22Rv1 (cell line): ENCODE data around the gene RAB40B.

ENCODE experiments used
- H3K27ac ChIP-seq: fragments of 450-650 bp; 2 replicates; pipeline ENCODE4 v1.5.1; 2017
- CTCF ChIP-seq: fragments of 450-650 bp; IDR thresholded peaks from 2 replicates; pipeline ENCODE4 v1.5.1; 2017; ENCODE audit warnings: mild to moderate bottlenecking
- ZFX ChIP-seq: fragments of 450-650 bp; IDR thresholded peaks from 2 replicates; pipeline ENCODE4 v1.6.1; 2017; ENCODE audit warnings: antibody characterized with exemption, borderline replicate concordance

RAB40B gene, protein sequence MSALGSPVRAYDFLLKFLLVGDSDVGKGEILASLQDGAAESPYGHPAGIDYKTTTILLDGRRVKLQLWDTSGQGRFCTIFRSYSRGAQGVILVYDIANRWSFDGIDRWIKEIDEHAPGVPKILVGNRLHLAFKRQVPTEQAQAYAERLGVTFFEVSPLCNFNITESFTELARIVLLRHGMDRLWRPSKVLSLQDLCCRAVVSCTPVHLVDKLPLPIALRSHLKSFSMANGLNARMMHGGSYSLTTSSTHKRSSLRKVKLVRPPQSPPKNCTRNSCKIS

DNA sequence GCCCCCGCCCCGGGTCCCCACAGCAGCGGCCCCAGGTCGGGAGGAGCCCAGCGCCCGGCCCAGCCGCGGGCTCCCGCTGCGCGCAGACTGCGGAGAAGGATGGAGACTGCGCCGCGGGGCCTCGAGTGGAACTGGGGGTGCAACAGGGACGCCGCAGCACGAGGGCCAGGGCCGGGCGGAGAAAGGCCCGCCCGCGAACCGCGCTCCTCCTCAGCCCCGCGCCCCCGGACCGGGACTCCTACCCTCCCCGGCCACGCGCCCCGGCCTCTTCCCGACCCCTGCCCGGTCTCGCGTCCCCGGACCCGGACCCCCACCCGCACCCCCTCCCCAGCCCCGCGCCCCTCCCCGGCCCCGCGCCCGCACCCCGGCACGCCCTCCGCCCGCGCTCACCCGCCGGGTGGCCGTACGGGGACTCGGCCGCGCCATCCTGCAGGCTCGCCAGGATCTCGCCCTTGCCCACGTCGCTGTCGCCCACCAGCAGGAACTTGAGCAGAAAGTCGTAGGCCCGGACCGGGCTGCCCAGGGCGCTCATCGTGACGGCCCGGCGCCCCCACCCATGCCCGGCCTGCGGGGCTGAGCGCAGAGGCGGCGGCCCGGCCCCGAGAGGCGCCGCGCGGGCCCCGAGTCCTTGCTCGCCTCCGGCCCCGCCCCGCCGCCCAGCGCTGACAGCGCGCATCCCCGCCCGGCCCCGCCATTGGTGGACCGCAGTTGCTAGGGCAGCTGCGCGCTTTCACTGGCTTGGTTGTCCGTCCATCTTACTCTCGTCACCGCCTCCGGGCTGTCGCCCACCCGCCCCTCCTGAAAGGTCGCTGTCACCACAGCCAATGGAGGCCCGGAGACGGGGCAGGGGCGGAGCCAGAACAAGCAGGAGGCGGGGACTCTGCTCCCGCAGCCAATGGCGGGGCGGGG lies at the start of gene RAB40B:
Gene RAB40B (minus strand): TSS at position 634 of the 909 bp plus-strand sequence. CDS start 102 bp downstream, at position 532.
- H3K27ac ChIP-seq = no peak within 1 kb of the TSS
- no peak for TF ChIP-seq CTCF
- TF ChIP-seq ZFX = no peak

GRCh38 chr17:82745524-82745923 lies 47.0 kb upstream of the RAB40B start:
- H3K27ac ChIP-seq = peak overlapping the region; percentile 63
- TF ChIP-seq ZFX (no peak), CTCF (no peak)

GRCh38 chr17:82744736-82745135 lies 46.2 kb upstream of the RAB40B start:
- H3K27ac ChIP-seq = peak overlapping the region; percentile 63

GRCh38 chr17:82743344-82744219 lies 45.1 kb upstream of the RAB40B start:
- H3K27ac ChIP-seq = no peak overlapping the region
- TF ChIP-seq ZFX (no peak), CTCF (peak; percentile 20)

DNA sequence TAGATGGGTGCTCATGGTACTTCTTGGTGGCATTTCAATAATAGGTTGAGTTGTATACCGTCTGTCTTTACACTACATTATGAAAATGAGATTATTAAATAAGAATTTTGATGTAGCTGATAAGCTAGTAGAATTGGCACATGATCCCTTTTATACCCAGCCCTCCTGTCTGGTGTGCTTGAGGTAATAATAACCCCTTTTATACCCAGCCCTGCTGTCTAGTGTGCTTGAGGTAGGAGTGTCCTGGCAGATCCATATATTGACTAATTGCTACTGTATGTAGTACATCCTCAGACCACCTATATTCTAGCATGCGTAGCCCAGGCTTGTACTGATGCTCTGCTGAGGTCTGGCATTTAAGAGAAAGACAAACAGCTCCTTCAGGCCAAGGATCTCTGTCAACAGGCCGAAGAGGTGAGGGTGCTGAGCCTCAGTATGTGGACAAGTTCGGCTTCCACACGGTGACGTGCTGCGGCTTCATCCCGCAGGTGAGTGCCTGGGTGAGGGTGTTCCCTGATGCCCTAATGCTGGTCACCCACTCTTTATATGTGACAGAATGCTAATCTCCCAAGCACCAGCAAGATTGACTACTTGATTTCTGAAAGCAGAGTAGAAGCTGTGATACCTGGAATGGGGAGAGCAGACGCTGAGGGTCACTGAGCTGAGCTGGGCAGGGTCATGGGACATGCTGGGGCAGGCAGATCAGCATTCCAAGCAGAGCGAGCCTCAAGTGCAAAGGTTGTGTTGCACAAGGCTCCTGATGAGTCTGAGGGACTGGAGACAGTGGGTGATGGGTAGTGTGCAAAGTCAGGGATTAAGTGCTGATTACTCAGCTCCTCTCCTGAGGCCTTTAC lies 42.6 kb upstream of the RAB40B start:
- TF ChIP-seq CTCF = no peak
- TF ChIP-seq ZFX = no peak
- H3K27ac ChIP-seq = no peak overlapping the region

GRCh38 chr17:82737967-82738877 lies 39.7 kb upstream of the RAB40B start:
- TF ChIP-seq CTCF = no peak
- no peak for TF ChIP-seq ZFX
- no peak overlapping the region for H3K27ac ChIP-seq
